Breast epithelium (tissue), 3 donors: Measurements from ENCODE around the gene CENPB.

ENCODE experiments used
- POLR2A ChIP-seq: fragments of 450-650 bp; IDR thresholded peaks from one replicate; pipeline ENCODE4 v1.6.1; 2016; ENCODE audit warnings: antibody characterized with exemption, mild to moderate bottlenecking, moderate library complexity
- POLR2AphosphoS5 ChIP-seq, 3 donors: sonication (generic); formaldehyde crosslinking; IDR thresholded peaks; one replicate each; pipeline ENCODE4 v1.6.1; 2017; ENCODE audit warnings: antibody characterized with exemption in 3 of 3
- TF ChIP-seq, protein P1 (sequence below), 3 donors: fragments of 450-650 bp; IDR thresholded peaks; one replicate each; pipeline ENCODE4 v1.5.1; 2016 to 2017; ENCODE audit warnings: antibody characterized with exemption in 3 of 3, mild to moderate bottlenecking in 3 of 3, moderate library complexity in 3 of 3

DNA sequence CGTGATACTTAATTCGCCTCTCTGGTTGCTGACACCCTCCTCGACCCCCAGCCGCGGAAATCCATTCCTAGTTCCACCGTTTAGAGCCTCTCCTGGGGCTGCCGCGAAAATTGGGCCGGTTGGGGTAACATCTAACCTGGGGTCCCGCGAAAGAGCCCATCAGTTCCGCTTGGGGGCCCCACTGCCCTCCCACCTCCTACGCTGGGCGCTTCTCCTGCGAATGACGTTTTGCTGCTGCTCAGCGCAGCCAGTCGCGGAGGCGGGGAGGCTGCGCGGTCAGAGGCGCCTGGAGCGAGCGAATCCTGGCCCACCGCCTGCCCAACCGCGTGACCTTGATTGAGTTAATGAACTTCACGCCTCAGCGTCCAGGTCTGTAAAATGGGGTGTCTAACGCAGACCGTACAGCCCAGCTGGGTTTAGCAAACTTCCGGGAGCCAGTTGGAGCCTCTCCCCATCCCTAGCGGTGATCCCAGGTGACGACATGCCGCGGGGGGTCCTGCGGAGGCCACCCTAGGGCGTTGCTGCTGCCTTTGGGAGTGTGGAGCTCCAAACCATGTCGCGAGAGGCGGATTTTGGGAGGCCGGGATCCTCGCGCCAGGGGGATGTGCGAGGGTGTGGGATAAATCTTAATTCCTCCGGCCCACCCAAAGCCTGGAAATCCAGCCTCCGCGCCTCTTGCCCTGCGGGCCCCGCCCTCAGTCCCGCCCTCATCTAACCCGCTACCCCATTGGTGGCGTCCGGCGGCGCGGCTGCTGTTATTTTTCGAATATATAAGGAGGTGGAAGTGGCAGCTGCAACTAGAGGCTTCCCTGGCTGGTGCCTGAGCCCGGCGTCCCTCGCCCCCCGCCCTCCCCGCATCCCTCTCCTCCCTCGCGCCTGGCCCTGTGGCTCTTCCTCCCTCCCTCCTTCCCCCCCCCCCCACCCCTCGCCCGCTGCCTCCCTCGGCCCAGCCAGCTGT, 9.2 kb upstream of the CENPB start, which contains the start of gene CDC25B:
- TF ChIP-seq POLR2A, result peak; percentile 15
- TF ChIP-seq, protein P1, sequence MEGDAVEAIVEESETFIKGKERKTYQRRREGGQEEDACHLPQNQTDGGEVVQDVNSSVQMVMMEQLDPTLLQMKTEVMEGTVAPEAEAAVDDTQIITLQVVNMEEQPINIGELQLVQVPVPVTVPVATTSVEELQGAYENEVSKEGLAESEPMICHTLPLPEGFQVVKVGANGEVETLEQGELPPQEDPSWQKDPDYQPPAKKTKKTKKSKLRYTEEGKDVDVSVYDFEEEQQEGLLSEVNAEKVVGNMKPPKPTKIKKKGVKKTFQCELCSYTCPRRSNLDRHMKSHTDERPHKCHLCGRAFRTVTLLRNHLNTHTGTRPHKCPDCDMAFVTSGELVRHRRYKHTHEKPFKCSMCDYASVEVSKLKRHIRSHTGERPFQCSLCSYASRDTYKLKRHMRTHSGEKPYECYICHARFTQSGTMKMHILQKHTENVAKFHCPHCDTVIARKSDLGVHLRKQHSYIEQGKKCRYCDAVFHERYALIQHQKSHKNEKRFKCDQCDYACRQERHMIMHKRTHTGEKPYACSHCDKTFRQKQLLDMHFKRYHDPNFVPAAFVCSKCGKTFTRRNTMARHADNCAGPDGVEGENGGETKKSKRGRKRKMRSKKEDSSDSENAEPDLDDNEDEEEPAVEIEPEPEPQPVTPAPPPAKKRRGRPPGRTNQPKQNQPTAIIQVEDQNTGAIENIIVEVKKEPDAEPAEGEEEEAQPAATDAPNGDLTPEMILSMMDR (IDR thresholded peaks at IDR 0.05), result peak; percentile 74 to 83 (median 75)
- peak; percentile 84 to 93 (median 84) for TF ChIP-seq POLR2AphosphoS5 (IDR thresholded peaks at IDR 0.05)
